A673 (cell line): ENCODE measurements around the gene NR6A1.

Source experiments
- CTCF ChIP-seq: fragments of 300-800, 200-600 bp; sonication (generic); conservative IDR thresholded peaks from 2 replicates; pipeline ENCODE4 v1.5.1; 2017; ENCODE audit warnings: low read depth, mild to moderate bottlenecking, antibody characterized with exemption, low read length, moderate library complexity, mixed read lengths
- EZH2 ChIP-seq: fragments of 200-600 bp; sonication (generic); IDR thresholded peaks from 2 replicates; pipeline ENCODE4 v1.6.1; 2017; ENCODE audit warnings: borderline replicate concordance, low read depth, mild to moderate bottlenecking, mixed read lengths, antibody characterized with exemption, low read length; ENCODE audit not compliant: poor library complexity, severe bottlenecking

GRCh38 chr9:124699575-124699974 lies 71.5 kb downstream of the NR6A1 start:
- no peak for TF ChIP-seq CTCF
- no peak for TF ChIP-seq EZH2
